K562 (cell line): Measurements from ENCODE around the gene SSR4. TPM values are rescaled to one million over a fixed set of nuclear protein-coding genes. Genes with fewer than 3 reads are reported as not detected.
A peak's percentile ranks its signal among the peaks of the same experiment; 100 is the strongest.

Source experiments
- BCOR ChIP-seq: fragments of 450-650 bp; IDR thresholded peaks from 2 replicates; pipeline ENCODE4 v1.6.1; 2016
- CAMTA2 ChIP-seq: fragments of 250-450 bp; sonication (Bioruptor Pico); conservative IDR thresholded peaks from 2 replicates; pipeline ENCODE4 v1.5.1; 2022
- ESRRB ChIP-seq: fragments of 250-450 bp; sonication (Bioruptor Pico); IDR thresholded peaks from 2 replicates; pipeline ENCODE4 v1.5.0; 2020; ENCODE audit warnings: mild to moderate bottlenecking, moderate library complexity, borderline replicate concordance
- GABPB1 ChIP-seq: sonication (generic); formaldehyde crosslinking; IDR thresholded peaks from 2 replicates; pipeline ENCODE4 v1.8.0; 2022; ENCODE audit warnings: mild to moderate bottlenecking, missing genetic modification reagents
- KAT8 ChIP-seq: fragments of 450-650 bp; IDR thresholded peaks from 2 replicates; pipeline ENCODE4 v1.6.1; 2016; ENCODE audit warnings: low read depth, mild to moderate bottlenecking
- L3MBTL2 ChIP-seq: fragments of 450-650 bp; IDR thresholded peaks from 2 replicates; pipeline ENCODE4 v1.6.1; 2016; ENCODE audit warnings: mild to moderate bottlenecking, moderate library complexity
- MGA ChIP-seq: fragments of 450-650 bp; IDR thresholded peaks from 2 replicates; pipeline ENCODE4 v1.6.1; 2016; ENCODE audit warnings: mild to moderate bottlenecking, moderate library complexity
- MTA2 ChIP-seq: fragments of 450-650 bp; IDR thresholded peaks from 2 replicates; pipeline ENCODE4 v1.6.1; 2016; ENCODE audit warnings: low read depth
- SIRT6 ChIP-seq: IDR thresholded peaks from one replicate; pipeline ENCODE4 v1.6.1; 2012; ENCODE audit warnings: low read depth, mild to moderate bottlenecking, control low read depth, inconsistent platforms, low read length, moderate library complexity
- SMARCE1 ChIP-seq: fragments of 450-650 bp; IDR thresholded peaks from 2 replicates; pipeline ENCODE4 v1.7.1; 2016; ENCODE audit warnings: mild to moderate bottlenecking
- STAT5B ChIP-seq: fragments of 250-450 bp; sonication (Bioruptor Pico); IDR thresholded peaks from 2 replicates; pipeline ENCODE4 v1.8.0; 2021; ENCODE audit warnings: mild to moderate bottlenecking, inconsistent platforms
- TFAP4 ChIP-seq: sonication (generic); formaldehyde crosslinking; IDR thresholded peaks from 2 replicates; pipeline ENCODE4 v1.8.0; 2022; ENCODE audit warnings: missing genetic modification reagents, mild to moderate bottlenecking, moderate library complexity, borderline replicate concordance
- polyA plus RNA-seq, 8 experiments: library from polyadenylated mRNA; depleted of rRNA in 4 of 8; stranded (reverse) in 5 of 8; unstranded in 3 of 8; fragments of >200 nt; fragmentation: Nextera tagmentation in 2 of 8; fragmentation: Illumina TruSeq in 1 of 8; extraction: Ambion mirVana in 2 of 8; extraction: Trizol in 1 of 8; gene quantifications; 2 replicates each; pipeline versions ENCODE4 v1.2.1 to v1.2.3, GENCODE V29; 2011 to 2014; ENCODE audit warnings: inconsistent platforms in 1 of 8, missing spikeins in 1 of 8
- total RNA-seq, 7 experiments: library from RNA; depleted of rRNA in 6 of 7; stranded (reverse); fragments of >200 nt in 6 of 7; fragmentation: Illumina TruSeq in 2 of 7; extraction: Trizol in 2 of 7; gene quantifications; 2 replicates each; pipeline versions ENCODE4 v1.2.1 to v1.2.3, GENCODE V29; 2011 to 2021; ENCODE audit warnings: low replicate concordance in 1 of 7

The SSR4 gene
- total and polyA plus RNA-seq, 9 of the 15 experiments (the other 6 are each of a cell fraction or from before 2014, with no cell fraction given): 146 to 492 (median 272) TPM

- TF ChIP-seq MGA (peak; percentile 91), MTA2 (no peak), BCOR (no peak), SIRT6 (no peak), CAMTA2 (CRISPR knock-in tag) (no peak), KAT8 (no peak), STAT5B (CRISPR knock-in tag) (no peak), GABPB1 (CRISPR knock-in tag) (peak; percentile 80; the same call in 1 of the 2 replicates), TFAP4 (CRISPR knock-in tag) (peak; percentile 100), SMARCE1 (no peak), L3MBTL2 (peak; percentile 96), ESRRB (CRISPR knock-in tag) (no peak)
Observed at GRCh38 chrX:153794018-153794896, at the start of gene SSR4, which contains the start of gene IDH3G (continued).
